GM20431 (cell line): Measurements from ENCODE around the gene NGEF.
"Not testable (repeated sequence)": the region's sequence is repeated elsewhere in the genome, so short reads cannot be mapped to it uniquely, and the experiment has no call there.

Experiments used
- in situ Hi-C: fragments of 300-500 bp; cut with MseI, MboI; formaldehyde crosslinking; loops from one replicate; pipeline ENCODE4 v1.15.0; 2020; ENCODE audit warnings: low sequenced_read_pairs; ENCODE audit not compliant: unreplicated experiment

NGEF gene

GRCh38 chr2:232908695-232909094 is 104.4 kb downstream of the NGEF start:
- in situ Hi-C loops, result no loop called here

- in situ Hi-C loops, result not testable (repeated sequence)
These were observed 105.4 kb downstream of the NGEF start for GRCh38 chr2:232907718-232908085.

GRCh38 chr2:232906867-232907717 is 106.0 kb downstream of the NGEF start:
- in situ Hi-C loops, result not testable (repeated sequence)

- in situ Hi-C loops, result no loop called here
These were observed 109.1 kb downstream of the NGEF start for GRCh38 chr2:232903989-232904388.

DNA sequence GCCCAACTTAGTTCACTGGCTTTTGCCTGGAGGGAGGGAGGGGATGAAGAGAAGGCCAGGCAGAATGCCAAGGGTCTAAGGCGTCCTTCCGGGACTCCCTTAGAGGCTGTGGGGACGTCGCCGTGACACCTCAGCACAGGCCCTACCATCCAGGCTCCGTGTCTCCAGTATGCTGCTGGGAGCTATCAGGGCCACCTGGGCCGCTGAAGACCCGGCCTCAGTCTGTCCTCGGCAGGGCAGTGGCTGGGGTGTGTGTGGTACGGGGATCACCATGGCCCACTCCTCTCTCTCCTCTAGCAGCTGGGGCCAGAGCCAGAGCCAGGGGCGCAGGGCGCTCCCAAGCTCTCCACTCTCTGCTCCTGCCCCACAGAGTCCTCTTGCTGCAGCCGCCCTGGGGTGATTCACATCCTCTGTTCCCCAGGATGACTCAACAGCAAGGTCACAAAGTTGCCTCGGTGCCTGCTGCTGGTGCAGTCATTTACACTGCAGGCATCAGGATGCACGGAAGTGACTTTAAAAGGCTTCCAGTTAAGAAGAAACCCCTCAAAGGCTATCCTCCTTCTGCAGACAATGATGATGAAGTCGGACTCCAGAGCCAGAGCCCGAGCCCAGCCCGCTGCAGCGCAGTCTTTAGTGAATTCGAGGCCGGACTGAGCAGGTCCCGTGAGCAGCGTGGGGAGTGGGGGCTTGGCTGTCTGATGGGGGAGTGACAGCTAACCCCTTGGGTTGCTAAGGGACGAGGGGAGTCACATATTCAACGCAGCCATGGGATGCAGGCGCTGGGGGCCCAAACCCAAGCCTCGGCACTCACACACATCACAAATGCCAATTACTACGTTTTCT is 111.1 kb downstream of the NGEF start:
- in situ Hi-C loops, result no loop called here

DNA sequence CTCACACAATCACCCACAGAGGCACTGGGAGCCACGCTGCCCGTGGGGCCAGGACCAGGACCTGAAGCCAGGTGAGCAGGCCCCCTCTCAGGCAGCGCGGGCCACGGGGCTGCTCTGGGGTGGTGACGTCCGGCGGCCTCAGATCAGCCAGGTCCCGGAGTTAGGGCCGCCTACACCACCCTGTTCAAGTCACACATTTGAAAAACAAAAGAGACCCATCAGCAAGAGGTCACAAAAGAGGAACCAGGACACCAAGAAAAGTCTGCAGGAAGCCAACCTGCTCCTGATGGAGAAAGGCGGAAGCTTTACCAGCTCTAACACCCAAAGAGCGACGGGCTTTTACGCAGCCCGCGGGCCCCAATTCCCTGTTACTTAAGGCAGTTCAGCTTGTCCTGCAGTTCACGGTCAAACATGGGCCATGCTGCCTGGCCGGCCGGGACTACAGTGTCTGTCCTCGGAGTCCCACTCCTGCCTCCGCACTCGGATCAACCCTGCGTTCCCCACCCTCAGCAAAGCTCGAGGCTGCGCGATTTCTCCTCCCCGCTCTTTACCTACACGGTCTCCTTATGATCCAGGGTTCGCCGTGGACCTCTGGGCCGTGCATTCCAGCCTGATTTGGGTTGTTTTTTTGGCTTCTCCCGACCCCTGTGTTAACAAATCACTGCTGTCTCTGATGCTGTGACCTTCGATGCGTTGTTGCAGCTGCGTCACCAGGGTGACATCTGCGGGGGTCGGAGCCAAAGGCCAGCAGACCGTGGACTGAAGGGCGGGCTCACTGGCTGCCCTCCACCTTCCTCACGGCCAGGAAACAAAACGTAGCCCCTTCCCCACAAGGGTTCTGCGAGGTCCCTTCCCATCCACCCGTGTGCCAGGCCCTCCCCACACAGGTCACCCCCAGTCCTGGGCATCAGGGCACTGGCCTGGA is 112.0 kb downstream of the NGEF start:
- in situ Hi-C loops, result no loop called here

DNA sequence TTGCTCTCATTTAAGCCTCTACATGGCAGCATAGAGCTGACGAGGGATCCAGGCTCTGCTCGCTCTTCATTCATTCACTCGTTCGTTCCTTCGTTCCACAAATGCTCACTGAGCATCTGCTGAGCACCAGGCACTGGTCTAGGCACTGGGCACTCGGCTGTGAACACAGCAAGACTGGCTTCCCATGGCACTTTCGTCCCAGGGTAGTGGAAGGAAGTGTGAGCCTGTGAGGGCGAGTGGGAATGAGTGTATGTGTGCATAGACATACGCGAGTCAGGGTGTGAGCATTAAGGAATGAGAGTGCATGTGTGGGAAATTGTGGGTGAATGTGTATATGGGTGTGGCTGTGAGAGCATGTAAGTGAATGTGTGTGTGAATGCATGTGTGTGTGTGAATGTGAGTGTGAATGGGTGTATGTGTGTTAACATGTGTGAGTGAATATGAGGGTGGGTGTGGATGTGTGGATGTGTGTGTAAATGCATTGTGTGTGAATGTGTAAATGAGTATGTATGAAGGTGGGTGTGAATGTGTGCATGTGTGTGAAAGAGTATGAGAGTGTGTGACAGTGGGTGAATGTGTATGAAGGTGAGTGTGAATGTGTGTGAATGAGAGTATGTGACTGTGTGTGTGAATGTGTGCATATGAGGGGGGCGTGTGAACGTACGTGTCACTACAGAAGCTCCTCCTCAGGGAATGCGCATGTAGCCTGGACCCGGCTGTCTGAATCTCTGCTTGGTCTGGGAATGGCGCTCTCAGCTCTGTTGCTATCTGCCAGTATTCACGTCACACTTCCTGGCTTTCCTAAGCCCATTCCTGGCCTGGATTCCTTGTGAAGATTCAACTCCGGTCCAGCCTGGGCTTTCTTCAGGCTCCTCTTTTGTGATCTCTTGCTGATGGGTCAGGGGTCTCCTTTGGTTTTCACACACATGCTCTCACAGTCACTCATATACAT is 114.2 kb downstream of the NGEF start:
- in situ Hi-C loops, result no loop called here

DNA sequence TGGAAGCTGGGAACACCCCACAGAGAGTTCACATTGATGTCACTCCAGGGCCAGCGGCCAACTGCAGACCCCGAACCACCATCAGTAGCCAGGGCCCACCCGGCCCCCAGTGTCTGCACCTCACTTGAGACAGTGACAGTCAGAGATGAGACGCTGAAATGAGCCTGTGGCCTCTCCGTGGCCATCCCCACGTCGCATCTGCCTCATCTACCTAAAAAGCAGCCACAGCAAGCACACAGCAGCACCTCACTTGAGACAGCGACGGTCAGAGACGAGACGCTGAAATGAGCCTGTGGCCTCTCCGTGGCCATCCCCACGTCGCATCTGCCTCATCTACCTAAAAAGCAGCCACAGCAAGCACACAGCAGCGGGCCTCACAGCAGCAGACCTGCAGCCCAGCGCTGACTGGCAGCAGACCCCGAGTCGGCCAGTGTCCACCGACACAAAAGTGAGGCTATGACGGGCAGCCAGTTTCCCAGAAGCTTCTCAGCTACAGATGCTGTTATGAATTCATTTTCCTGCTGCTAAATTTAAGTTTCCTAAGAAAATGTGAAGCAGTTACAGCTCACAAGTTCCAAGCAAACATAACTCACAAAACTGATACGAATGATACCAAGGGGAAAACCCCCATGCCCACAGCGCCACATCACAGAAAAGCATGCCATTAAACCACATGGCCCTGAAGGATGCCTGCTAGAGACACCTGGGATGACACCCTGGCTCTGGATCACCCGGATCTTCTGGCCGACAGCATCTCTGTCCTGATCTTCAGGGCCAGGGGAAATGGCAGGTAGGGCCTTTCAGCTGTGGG is 115.3 kb downstream of the NGEF start:
- in situ Hi-C loops, result no loop called here

DNA sequence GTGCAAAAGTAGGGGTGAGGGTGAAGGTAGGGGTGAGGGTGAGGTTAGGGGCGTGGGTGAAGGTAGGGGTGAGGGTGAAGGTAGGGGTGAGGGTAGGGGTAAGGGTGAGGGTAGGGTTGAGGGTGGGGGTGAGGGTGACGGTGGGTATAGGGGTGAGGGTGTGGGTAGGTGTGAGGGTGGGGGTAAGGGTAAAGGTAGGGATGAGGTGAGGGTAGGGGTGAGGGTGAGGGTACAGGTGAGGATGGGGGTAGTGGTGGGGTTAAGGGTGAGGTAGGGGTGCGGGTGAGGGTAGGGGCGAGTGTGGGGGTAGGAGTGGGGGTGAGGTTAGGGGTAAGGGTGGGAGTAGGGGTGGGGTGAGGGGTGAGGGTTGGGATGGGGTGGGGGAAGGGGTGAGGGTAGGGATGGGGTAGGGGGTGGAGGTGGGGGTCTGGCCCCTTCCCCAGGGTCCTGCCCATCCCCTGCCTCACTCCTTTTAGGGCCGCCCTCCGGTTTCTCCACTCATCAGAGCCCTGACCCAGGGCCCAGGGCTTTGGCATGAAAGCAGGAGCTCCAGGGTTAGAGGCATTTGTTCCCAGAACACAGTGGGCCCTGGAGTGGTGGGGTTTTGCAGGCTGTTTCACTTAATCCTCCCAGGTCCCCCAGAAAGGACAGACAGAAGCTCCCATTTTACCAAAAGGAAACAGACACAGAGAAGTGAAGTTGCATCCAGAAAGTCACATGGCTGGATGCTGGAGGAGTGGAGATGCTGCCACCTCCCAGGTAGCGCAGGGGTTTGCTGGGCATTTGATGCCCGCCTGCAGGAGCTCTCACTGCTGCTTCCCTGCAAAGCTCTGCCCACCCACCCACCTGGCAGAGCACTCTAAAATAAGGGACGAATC is 116.1 kb downstream of the NGEF start:
- in situ Hi-C loops, result no loop called here

DNA sequence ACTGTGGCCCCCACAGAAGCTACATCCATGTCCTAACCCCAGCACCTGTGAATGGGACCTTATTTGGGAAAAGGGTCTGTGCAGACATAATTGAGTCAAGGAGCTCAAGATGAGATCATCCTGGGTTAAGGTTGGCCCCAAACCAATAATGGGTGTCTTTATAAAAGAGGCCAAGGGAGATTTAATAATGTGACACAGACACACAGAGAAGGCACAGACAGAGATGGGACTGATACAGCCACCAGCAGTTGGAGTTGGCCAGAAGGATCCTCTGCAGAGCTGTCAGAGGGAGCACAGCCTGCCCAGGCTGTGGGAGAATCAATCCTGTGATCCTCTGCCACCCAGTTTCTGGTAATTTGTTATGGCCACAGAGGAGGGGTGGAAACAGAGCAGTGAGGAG is 116.9 kb downstream of the NGEF start:
- in situ Hi-C loops, result no loop called here

DNA sequence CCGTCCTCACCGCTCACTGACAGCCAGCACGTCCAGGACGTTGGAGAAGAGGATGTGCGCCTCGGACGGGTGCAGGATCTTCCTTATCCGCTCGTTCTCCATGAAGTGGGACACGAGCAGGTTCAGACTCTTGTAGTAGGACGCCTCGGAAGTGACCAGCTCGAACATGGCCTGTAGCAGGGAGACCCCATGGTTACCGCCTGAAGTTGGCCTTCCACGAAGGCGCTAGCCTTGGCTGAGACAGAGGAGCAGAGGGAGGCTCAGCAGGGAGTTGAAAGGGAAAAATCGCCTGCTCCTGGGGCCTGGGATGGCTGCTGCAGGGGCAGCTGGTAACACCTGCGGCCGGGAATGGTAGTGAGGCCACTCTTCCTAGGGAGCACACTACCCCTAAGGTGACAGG is 118.3 kb downstream of the NGEF start:
- in situ Hi-C loops, result no loop called here

- in situ Hi-C loops, result no loop called here
These were observed 118.8 kb downstream of the NGEF start for GRCh38 chr2:232894251-232894650.

DNA sequence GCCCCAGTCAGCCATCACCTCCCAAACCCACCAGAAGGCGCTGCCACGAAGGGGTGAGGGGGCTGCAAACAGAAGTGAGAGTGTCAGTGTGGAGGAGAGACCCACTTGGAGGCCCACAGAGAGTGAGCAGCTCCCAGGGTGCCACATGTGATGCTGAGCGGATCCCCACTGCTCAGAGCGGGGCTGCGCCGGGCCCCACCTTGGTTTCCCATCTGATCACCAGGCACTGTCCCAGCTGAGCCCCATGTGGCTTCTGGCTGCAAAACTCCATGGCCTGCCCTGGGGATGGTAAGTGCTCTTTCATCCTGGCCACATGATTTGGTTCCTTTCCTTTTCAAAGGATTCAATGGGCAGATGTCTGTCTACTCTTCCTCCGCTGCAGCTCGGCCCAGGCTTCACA is 119.2 kb downstream of the NGEF start:
- in situ Hi-C loops, result no loop called here

DNA sequence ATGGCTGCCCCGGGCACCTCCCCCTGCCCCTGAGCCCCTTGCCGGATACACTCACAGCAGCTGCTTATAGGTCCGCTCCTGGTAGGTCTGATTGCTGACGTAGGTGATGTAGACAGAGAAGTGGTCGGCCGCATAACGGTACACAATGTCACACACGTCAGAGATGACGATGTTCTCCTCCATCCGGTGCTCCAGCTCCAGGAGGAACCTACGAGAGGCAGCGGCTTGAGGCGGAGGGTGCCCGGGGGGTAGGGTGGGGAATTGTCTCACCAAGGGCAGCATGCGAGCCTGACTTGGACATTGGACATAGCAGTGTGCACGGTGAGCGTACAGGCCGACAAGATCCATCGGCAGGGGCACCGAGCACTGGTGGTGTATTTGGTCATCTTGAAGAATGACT is 120.2 kb downstream of the NGEF start:
- in situ Hi-C loops, result no loop called here

- in situ Hi-C loops, result no loop called here
These were observed 120.8 kb downstream of the NGEF start for GRCh38 chr2:232892221-232892620.

GRCh38 chr2:232891621-232892071 is 121.4 kb downstream of the NGEF start:
- in situ Hi-C loops, result no loop called here

DNA sequence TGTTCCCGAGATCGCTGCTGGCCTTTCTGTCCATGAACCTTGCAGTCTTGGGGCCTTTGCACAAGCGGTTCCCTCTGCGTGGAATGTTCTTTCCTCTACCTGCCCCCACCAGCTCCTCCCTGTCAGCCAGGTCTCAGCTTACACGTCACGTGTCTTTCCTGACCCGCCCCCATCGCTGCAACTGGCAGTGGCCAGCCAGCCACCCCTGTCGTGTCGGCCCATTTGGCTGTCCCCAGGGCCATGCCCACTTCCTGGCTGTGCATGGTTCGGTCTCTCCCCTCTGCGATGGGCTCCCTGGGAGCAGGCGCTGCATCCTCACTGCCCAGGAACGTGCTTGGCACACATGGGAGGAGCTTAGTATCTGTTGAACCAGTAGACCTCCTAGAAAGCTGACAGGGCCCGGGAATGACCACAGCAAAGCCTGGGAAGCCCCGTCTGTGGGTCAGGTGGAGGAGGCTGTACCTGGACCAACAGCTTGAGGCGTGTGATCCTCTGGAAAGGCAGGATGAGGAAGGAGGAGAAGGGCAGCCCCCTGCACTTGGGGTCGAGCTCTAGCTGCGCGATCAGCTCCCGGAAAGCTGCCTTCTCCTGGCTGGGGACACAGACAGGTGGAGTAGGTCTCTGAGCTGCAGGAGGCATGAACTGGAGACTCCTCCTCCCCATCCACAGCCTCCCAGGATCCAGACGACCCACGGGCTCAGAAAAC is 122.0 kb downstream of the NGEF start:
- in situ Hi-C loops, result no loop called here
